OCI-LY3 (cell line): ENCODE data around the gene AHDC1.

Experiments
- CTCF ChIP-seq: fragments of 200-600, 300-600 bp; sonication (generic); IDR thresholded peaks from 2 replicates; pipeline ENCODE4 v1.5.1; 2014; ENCODE audit warnings: antibody characterized with exemption, low read length, low read depth
- EZH2phosphoT487 ChIP-seq: fragments of 200-600 bp; shearing (Covaris generic); IDR thresholded peaks from 2 replicates; pipeline ENCODE4 v1.6.1; 2018; ENCODE audit warnings: antibody characterized with exemption, mixed run types, low read depth

GRCh38 chr1:27595597-27595996 lies 8.3 kb downstream of the AHDC1 start:
- no peak for TF ChIP-seq EZH2phosphoT487
- TF ChIP-seq CTCF, result no peak
